Skin of body (tissue), 2 donors: ENCODE measurements around the gene NHERF1. TPM values are rescaled to one million over a fixed set of nuclear protein-coding genes. Genes with fewer than 3 reads are reported as not detected.

Source experiments
- DNase-seq: peaks from one replicate; lab custom pipeline; 2025; lab: John Stamatoyannopoulos, UW
- total RNA-seq: library from RNA; depleted of rRNA; stranded (reverse); fragments of >200 nt; gene quantifications from one replicate; pipeline ENCODE4 v1.2.3, GENCODE V29; 2014

NHERF1 gene
- total RNA-seq, 1 donor from 2014 or later, result 7.5 TPM

- DNase-seq, result no peak
Observed at GRCh38 chr17:74732042-74732867, 16.2 kb upstream of the NHERF1 start.

GRCh38 chr17:74733365-74734122 lies 14.9 kb upstream of the NHERF1 start:
- DNase-seq, result no peak

GRCh38 chr17:74734256-74734655 lies 14.2 kb upstream of the NHERF1 start:
- DNase-seq, result no peak

GRCh38 chr17:74736513-74737298 lies 11.7 kb upstream of the NHERF1 start, which contains the start of gene RAB37:
RAB37 (plus strand) TSS chr17:74737256; CDS start chr17:74737273, 17 bp downstream.
- DNase-seq, result no peak

- DNase-seq, result no peak
Observed at GRCh38 chr17:74737299-74738050, 11.0 kb upstream of the NHERF1 start.

- DNase-seq, result no peak
Observed at GRCh38 chr17:74738051-74738996, 10.1 kb upstream of the NHERF1 start.

- DNase-seq, result no peak
Observed at GRCh38 chr17:74739227-74739831, 9.1 kb upstream of the NHERF1 start.

- DNase-seq, result no peak
Observed at GRCh38 chr17:74740173-74740572, 8.3 kb upstream of the NHERF1 start.

- DNase-seq, result no peak
Observed at GRCh38 chr17:74740641-74741387, 7.6 kb upstream of the NHERF1 start.

GRCh38 chr17:74742153-74742515 lies 6.3 kb upstream of the NHERF1 start:
- no peak for DNase-seq

GRCh38 chr17:74742978-74743545 lies 5.4 kb upstream of the NHERF1 start:
- DNase-seq, result no peak

GRCh38 chr17:74743755-74744154 lies 4.7 kb upstream of the NHERF1 start:
- DNase-seq, result no peak

GRCh38 chr17:74744349-74744713 lies 4.1 kb upstream of the NHERF1 start:
- DNase-seq, result no peak

GRCh38 chr17:74744714-74745547 lies 3.5 kb upstream of the NHERF1 start:
- peak; percentile 31 for DNase-seq

- no peak for DNase-seq
Observed at GRCh38 chr17:74745548-74746177, 2.8 kb upstream of the NHERF1 start.

- no peak for DNase-seq
Observed at GRCh38 chr17:74746376-74746775, 2.1 kb upstream of the NHERF1 start.

GRCh38 chr17:74746922-74747321 lies 1.5 kb upstream of the NHERF1 start:
- DNase-seq, result no peak
